Neuron (in vitro differentiated cells): Measurements from ENCODE around the gene PKP1.

Experiments
- H2AFZ ChIP-seq: one replicate; pipeline ENCODE4 v1.6.1; 2013; ENCODE audit warnings: low read depth, mild to moderate bottlenecking, inconsistent platforms, low read length, moderate library complexity
- H3K27me3 ChIP-seq: one replicate; pipeline ENCODE4 v1.6.1; 2013; ENCODE audit warnings: low read length; ENCODE audit not compliant: insufficient read depth
- H3K36me3 ChIP-seq: one replicate; pipeline ENCODE4 v1.6.1; 2013; ENCODE audit warnings: low read length; ENCODE audit not compliant: insufficient read depth
- H3K4me1 ChIP-seq: one replicate; pipeline ENCODE4 v1.6.1; 2013; ENCODE audit warnings: low read length; ENCODE audit not compliant: insufficient read depth
- H3K4me3 ChIP-seq: 2 replicates; pipeline ENCODE4 v1.5.1; 2013; ENCODE audit warnings: mild to moderate bottlenecking, low read length, moderate library complexity
- H3K9me3 ChIP-seq: one replicate; pipeline ENCODE4 v1.6.1; 2013; ENCODE audit warnings: low read length

The PKP1 gene

GRCh38 chr1:201376107-201376463, 92.8 kb downstream of the PKP1 start:
- no peaks in the 10 kb centered on the region for H3K9me3 ChIP-seq
- H2AFZ ChIP-seq: no peak overlapping the region
- no peak overlapping the region for H3K4me3 ChIP-seq
- peaks cover 6% of the 10 kb centered on the region for H3K4me1 ChIP-seq
- no peaks in the 10 kb centered on the region for H3K36me3 ChIP-seq
- peaks cover 13% of the 10 kb centered on the region for H3K27me3 ChIP-seq

- Histone ChIP-seq H2AFZ (no peak overlapping the region), H3K27me3 (peaks cover 9% of the 10 kb centered on the region), H3K4me3 (no peak overlapping the region), H3K4me1 (peaks cover 6% of the 10 kb centered on the region), H3K36me3 (no peaks in the 10 kb centered on the region), H3K9me3 (no peaks in the 10 kb centered on the region)
Measured at GRCh38 chr1:201376464-201377374, 93.4 kb downstream of the PKP1 start.

- no peaks in the 10 kb centered on the region for H3K36me3 ChIP-seq
- H3K4me1 ChIP-seq: peaks cover 6% of the 10 kb centered on the region
- H2AFZ ChIP-seq: no peak within 1 kb of the TSS
- H3K9me3 ChIP-seq: no peaks in the 10 kb centered on the region
- peaks cover 5% of the 10 kb centered on the region for H3K27me3 ChIP-seq
- no peak within 1 kb of the TSS for H3K4me3 ChIP-seq
Measured at GRCh38 chr1:201377611-201378092, 94.3 kb downstream of the PKP1 start, which contains the start of gene TNNT2. TSS of gene TNNT2 (minus strand) at chr1:201377680. CDS start at chr1:201373254, 4,426 bp downstream.

- H3K27me3 ChIP-seq: no peaks in the 10 kb centered on the region
- no peaks in the 10 kb centered on the region for H3K9me3 ChIP-seq
- peaks cover 6% of the 10 kb centered on the region for H3K4me1 ChIP-seq
- H2AFZ ChIP-seq: no peak overlapping the region
- no peak overlapping the region for H3K4me3 ChIP-seq
- H3K36me3 ChIP-seq: no peaks in the 10 kb centered on the region
Measured at GRCh38 chr1:201378804-201379203, 95.5 kb downstream of the PKP1 start.

GRCh38 chr1:201379733-201380242, 96.5 kb downstream of the PKP1 start:
- Histone ChIP-seq H3K4me3 (no peak overlapping the region), H3K4me1 (peaks cover 6% of the 10 kb centered on the region), H3K9me3 (no peaks in the 10 kb centered on the region), H3K27me3 (no peaks in the 10 kb centered on the region), H2AFZ (no peak overlapping the region), H3K36me3 (no peaks in the 10 kb centered on the region)

GRCh38 chr1:201381130-201381529, 97.8 kb downstream of the PKP1 start:
- Histone ChIP-seq H2AFZ (no peak overlapping the region), H3K9me3 (no peaks in the 10 kb centered on the region), H3K4me1 (peaks cover 6% of the 10 kb centered on the region), H3K27me3 (peaks cover 3% of the 10 kb centered on the region), H3K36me3 (no peaks in the 10 kb centered on the region), H3K4me3 (no peak overlapping the region)
